Suppressor macrophage treated with lipopolysaccharide for 1 hour (primary cell): ENCODE data around the gene KIAA0825.

Experiments used
- DNase-seq, 3 donors: peaks; one replicate each; pipeline ENCODE4 v3.0.0-alpha.2; 2020 to 2022

The KIAA0825 gene, protein sequence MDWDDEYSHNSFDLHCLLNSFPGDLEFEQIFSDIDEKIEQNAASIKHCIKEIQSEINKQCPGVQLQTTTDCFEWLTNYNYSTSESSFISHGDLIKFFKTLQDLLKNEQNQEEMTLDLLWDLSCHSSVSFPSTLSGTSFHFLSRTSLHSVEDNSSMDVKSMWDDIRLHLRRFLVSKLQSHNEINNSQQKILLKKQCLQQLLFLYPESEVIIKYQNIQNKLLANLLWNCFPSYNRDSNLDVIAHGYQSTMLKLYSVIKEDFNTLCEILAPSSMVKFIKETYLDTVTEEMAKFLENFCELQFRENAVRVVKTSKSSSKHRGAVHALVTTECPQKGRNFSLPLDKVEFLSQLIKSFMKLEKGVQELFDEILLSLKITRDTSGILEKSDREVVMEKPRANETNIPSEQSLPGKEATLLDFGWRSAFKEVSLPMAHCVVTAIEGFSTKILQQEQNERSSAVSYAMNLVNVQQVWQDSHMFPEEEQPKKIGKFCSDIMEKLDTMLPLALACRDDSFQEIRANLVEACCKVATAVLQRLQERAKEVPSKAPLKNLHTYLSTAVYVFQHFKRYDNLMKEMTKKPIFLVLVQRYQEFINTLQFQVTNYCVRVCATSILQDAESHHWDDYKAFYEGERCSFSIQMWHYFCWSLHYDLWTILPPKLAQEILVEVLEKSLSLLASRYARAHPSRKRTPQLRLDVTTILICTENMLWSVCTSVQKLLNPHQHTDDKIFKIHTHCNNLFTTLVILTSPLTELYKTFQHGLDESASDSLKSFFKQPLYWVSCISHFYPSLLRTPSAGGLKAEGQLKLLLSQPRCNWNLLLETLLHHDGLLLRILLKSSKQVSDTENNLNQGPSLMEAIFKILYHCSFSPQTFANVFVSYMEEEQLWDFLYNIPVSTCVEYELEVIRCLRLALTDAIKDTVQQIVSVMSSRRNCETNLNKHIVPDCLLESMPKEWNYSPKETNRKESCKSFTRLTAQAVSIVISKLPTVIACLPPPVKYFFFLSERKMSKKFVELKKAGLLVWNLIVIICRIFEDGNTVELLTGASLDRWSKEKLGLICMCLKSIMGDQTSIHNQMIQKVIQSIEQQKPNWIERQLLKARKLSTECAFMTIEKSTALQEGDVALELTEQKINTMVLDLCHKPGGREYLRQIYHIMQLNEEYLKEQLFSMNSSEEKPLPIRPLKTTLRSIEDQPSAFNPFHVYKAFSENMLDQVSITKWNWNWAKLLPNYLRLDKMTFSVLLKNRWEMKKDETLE (N-terminal part only)

DNA sequence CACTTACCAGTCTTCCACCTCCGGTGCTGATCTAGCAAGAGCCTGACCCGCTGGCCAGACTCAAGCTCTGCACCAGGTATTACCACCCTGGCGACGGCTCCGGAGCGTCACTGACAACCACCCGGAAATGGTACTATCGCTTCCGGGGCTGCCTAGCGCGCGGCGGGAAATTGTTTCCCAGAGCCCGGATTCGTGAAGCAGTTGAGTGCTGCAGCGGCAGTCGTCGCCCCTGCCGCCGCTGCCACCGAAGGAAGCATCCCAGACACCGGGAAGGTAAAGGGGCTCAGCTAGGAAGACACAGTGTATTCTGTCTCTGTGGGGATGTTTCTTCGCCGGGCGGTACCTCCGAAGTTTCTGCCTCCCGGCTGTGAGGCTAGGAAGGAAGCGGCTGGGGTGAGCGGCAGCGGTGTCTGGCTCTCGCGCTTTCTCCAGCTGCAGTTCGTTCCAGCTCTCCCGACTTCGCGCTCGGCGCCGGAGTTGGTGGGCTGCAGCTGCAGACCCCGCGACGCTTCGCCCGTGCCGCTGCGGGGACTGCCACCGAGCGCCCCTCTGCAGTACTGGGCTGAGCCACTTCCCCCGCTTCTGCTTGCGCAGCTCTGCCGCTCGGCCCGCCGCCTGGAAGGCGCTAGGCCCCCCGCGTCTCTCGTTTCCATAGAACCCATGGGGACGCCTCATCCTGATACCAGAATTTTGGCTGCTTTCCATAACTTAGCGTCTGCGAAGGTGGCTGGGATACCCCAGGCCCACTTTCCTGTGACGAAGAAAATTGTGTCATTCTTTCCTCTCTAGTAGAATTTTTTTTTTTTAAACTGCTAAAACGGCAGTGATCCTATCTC, at the start of gene KIAA0825, which contains the start of gene SLF1:
KIAA0825 (minus strand) TSS at position 112 of the 836 bp plus-strand sequence. CDS start 81,478 bp downstream, outside the sequence.
SLF1 (plus strand) TSS at position 177 of the 836 bp plus-strand sequence. CDS start 10,142 bp downstream, outside the sequence.
- DNase-seq, result peak; percentile 86 to 91 (median 90)

DNA sequence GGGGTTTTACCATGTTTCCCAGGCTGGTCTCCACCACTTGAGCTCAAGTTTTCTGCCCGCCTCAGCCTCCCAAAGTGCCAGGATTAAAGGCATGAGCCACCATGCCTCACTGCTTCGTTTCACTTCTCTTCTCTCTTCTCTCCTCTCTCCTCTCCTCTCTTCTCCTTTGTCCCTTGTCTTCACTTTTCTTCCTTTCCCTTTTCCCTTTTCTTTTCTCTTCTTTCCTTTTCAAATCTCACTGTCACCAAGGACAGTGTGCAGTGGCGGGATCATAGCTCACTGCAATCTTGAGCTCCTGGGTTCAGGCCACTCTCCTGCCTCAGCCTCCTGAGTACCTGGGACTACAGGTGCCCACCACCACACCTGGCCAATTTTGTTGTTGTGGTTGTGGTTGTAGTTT, 49.5 kb upstream of the KIAA0825 start:
- DNase-seq, result no peak

DNA sequence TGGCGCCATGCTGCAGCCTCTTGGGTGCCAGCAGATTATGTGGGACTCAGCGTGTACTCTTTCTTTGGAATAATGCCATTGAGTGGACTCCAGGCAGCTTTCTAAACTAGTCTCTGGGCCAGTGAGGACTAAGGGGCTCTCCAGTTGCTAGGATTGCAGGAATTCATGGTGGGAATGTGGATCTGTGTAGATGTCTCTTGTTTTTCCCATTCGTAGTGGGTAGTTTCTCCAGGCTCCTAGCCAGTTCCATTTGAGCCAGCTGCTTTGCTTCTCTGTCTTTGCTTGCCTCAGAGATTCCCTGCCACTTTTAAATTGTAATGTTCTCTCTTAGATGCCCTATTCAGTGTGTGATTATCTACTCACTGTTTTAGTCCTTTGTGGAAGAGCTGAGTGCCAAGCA, 42.7 kb upstream of the KIAA0825 start:
- no peak for DNase-seq

DNA sequence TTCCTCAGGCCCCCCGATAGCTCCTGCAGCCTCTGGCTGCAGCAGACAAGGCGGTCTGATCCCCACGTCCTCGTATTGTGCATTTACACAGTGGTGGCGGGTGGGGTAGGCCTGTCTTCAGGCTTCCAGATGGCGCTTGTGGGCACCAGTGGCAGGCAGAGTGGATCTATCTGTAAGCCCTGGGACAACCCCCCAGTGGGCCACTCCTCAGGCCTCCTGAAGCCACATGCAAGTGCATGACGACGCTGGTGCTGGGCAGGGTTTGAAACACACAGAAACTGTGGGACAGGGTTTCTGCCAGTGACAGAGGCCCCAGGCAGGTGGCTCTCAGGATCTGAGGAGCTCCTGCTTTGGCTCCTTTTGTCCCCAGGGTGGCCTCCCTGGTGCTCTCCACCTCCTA, 42.1 kb upstream of the KIAA0825 start:
- no peak for DNase-seq

DNA sequence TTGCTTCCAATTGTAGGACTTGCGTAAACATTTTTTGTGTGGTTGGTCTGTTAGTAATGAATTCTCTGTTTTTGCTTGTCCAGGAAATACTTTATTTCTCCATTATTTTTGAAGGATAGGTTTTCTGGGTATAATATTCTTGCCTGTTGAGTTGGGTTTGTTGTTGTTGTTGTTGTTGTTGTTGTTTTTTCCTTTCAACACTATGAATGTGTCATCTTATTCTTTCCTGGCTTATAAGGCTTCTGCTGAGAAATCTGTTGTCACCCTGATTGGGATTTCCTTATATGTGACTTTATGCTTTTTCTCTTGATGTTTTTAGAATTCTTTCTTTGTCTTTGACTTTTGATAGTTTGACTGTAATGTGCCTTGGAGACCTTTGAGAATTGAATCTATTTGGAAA, 39.9 kb upstream of the KIAA0825 start:
- DNase-seq, result no peak

DNA sequence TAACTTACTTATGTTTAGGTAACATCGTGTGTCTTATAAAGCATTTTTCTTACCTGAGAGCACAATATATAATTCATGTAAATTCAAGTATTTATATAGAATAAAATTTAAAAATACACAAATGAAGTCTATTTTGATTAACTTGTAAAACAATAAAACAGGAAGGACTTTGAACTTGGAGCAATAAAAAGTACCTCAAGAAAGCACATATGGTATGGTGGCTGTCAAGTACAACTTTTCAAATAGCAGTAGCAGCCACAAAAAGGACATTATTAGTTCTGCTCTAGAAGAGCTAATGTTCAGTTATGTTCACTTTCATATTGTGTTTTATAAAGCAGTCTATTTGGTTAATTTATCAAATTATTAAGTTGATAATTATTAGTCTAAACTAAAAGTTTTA, 31.5 kb upstream of the KIAA0825 start:
- DNase-seq, result no peak

DNA sequence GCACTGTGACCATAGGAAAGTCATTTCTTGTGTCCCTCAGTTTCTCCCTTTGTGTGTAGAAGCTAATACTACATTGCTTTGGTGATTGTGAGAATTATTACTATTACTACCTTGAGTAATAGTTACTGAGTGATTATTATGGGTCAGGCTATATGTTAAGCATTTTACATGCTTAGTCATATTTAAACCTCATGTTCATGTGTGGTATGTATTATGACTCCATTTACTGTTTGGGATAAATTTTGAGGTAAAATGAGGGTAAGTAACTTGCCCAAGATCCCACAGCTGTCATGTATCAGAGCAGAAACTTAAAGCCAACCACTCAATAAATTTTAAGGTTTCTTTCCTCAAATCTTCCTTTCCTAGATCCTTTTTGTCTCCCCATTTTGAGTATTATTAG, 28.4 kb upstream of the KIAA0825 start:
- DNase-seq, result no peak

DNA sequence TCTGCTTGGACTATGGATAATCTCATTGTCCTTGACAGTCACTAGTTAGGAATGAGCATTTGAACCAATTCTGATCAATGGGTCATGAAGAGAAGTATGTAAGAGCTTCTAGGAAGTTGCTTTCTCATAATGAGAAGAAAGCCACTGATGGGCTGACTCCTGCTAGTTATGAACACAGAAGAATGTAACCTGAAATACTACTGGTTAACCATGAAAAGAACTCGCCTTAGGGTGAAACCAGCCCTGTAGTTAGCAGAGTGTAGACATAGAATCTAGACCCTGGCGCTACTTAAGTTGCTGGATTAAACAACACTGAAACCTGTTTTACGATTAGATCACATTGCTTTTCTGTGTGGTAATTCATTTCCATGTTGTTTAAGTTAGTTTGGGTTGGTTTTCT, 26.6 kb upstream of the KIAA0825 start:
- no peak for DNase-seq

DNA sequence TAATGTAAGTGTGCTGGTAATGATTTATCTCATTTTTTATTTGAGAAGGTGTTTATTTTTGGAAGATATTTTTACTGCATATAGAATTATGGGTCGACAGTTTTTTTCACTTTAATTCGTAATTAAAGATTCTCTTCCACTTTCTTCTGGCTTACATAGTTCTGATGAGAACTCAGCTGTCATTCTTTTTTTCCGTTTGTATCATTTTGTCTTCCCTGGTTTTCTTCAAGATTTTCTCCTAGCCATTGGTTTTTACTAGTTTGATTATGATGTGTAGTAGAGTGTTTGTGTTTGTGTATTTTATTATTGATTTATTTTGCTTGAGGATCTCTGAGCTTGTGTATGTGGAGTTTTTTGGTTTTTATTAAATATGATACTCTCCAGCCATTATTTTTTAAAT, 21.8 kb upstream of the KIAA0825 start:
- DNase-seq, result no peak

DNA sequence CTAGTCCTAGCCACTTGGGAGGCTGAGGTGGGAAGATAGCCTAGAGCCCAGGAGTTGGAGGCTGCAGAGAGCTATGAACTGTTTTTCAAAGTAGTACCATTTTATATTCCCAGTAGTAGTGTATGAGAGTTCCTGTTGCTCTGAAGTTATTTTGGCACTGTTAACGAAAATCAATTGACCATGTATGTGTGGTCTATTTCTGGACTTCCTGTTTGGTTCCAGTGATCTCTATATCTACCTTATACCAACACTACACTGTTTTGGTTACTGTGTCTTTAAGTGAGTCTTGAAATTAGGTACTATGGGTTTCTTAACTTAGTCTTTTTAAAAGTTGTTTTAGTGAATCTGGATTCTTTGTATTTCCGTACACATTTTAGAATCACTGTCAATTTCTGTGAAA, 13.6 kb upstream of the KIAA0825 start:
- DNase-seq, result no peak

DNA sequence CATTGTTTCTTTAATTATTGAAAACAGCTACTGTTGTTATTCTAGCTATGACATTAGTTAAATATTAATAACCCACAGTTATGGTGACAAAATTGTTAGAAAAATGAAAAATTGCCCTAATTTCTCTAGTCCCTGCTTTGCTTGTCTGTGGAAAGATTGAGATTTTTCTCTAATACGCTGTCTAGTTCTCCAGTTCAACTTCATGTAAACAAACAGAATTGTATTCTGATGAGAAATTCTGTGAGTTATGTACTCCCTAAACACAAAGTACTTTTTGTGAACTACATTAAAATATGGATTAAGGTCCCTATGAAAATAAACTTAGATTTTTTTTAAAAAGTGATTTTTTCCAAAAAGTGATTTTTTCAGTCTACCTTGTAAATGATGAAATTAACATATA, 8.8 kb upstream of the KIAA0825 start:
- no peak for DNase-seq

DNA sequence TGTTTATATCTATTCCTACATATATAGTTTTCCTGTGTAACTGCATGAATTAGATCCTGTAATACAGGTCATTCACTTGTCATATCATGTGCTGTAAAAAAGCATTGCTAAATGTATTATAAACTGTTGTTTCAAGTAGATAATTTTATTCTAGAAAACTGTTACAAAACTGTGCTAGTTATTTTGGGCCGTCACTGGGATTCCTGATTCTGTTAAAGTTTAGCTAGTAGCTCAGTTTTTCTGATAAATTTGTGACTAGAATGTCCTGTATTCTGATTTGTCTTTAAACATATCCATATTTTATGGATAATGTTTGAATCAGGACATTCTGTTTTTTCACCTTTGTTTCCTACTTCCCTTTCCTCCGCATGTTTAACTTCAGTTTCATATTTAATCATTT, 5.5 kb upstream of the KIAA0825 start:
- no peak for DNase-seq

DNA sequence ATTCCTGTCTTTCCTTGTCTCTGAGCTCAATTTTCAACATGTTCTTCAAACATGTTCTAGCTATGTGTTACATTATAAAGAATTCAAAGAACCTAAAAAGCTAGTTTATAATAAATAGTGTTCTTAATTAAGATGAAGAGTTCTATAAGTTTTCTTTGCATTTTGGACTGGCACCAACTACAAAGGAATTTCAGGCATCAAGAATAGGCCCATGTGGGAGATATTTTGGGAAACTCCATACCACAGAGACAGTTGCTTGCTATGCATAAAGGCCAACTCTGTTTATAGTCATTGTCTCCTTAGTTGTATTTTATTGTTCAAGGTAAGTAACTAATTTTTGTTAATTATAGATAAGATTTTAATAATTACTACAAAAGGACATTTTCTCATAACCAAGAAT, 4.6 kb upstream of the KIAA0825 start:
- no peak for DNase-seq

DNA sequence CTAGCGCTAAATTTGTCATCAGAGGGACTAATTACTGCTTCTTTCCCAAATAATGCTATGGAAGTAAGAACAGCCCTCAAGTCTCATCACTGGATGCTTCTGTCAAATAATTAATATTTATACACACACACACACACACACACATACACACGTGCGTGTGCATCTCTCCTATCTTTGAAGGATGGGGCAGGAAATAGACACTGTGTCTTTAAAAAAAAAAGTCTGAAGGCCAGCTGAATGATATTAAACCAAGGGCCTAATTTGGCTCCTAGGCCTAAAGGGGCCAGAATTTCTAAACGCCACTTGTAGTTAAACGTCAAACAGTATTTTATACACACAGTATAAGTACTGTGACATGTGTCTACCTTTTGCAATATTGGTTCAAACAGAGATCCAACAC, 3.4 kb upstream of the KIAA0825 start:
- no peak for DNase-seq

DNA sequence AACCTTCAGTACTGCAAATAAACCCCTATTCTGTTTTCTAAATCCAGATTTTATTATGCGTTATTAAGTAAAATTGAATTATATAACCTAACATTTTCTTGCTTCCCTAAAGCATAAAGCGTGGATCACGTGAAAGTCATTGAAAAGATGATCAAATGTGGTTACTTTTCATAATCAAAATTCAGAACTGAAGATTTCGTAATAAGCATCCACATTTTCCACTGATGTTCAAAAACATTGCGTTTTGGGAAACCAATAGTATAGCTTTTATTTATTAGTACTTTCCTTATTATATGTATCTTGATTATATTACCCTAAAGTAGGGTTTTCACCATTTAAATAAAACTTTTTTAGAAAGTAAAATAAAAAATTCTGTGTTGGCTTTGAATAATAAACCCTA, 1.9 kb upstream of the KIAA0825 start:
- no peak for DNase-seq

DNA sequence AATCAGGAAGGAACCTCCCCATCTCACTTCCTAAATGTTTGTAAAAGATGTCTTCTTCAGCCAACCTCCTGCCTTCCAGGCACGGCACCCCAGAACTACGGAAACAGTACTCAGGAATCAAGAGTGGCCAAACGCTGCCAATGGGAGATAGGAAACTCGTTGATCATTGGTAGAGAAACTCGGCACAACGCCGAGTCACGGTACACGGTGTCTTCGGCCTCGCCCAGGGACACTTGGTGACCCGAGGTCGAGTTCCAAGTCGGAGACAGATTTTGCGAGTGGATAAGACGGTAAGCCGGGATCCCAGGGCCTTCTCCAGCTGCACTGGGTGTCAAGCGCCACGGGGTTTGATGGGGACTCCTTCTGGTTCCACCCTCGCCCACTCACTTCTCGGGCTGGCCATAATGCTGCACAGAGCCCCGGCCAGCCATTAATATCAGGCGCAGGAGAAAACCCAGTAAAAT, 343 bp downstream of the KIAA0825 start:
- DNase-seq, result peak; percentile 58 to 76 (median 68)

DNA sequence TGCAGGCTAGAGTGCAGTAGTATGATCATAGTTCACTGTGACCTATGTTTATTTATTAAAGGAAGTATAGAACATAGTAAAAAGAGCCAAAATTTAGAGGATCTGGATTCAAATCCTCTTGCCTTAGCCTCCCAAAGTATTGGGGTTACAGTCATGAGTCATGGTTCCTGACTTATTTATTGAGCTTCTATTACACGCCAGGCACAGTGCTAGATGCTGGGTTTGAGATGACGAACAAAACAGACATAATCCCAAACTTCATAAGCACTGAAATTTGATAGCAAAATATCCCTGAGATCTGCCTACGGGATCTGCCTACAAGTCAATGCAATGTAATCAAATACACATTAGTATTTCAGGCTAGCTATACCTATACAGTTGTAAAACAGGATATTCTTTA, 2.5 kb downstream of the KIAA0825 start:
- no peak for DNase-seq

DNA sequence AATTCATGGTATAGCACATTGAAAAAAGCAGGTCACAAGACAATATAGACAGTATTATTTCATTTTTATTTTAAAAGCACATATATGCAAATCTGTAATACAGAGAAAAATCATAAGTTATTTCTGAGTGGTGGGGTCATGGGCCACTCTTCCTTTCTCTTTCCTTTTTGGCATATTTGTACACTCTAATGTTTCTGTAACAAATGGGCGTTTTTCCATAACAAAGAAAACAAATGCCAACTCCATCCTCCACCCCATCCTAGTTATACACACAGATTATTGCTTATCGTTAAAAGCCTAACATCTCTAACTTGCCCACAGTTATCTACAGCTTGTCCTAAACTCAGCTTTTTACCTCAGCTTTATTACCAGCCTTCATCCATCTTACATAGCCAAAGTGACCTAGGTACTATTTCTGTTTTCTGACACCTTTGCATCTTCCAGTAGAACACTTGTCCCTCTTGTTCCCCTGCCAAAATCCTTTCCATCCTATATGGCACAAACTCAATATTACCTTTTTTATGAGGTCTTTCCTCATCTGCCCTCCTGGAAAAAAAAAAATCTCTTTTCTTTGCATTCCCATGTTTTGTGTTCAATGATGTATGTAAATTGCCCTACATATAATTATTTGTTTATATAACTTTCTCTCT, 4.1 kb downstream of the KIAA0825 start:
- DNase-seq, result no peak

DNA sequence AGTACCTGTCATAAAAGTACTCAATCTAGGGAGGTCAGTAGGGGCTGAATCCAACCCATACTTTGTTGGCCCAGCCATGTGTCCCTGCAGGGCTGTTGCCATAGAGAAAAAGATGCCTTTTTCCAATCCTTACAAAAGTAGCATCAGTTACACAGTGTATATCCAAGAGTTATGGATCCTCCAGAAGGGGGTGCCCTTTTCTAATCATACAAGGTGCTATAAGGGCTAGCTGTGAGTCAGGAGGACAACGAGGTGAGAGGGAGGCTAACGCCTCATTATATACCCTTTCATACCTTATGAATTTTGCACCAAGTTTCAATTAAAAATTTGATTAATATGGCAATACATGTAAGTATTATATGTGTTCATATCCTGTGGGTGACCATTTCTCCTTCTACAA, 4.8 kb downstream of the KIAA0825 start:
- peak in 2 of 3 donors; percentile 12 to 24 for DNase-seq

DNA sequence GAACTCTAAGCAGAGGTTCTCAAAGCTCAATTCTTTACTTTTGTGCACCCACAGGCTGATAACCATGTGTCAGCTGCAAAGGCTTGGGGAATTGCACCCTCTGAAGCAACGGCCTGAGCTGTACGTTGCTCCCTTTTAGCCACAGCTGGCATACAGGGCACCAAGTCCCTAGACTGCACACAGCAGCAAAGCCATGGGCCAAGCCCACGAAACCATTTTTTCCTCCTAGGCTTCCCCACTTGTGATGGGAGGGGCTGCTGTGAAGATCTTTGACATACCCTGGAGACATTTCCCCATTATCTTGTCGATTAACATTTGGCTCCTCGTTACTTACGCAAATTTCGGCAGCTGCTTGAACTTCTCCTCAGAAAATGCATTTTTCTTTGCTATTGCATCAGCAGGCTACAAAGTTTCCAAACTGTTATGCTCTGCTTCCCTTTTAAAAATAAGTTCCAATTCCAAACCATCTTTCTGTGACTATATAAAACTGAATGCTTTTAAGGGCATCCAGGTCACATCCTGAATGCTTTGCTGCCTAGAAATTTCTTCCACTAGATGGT, 23.0 kb downstream of the KIAA0825 start:
- peak; percentile 26 to 52 (median 31) for DNase-seq
